ENCODE measurements around the gene MET.
"Not testable (repeated sequence)": the region's sequence is repeated elsewhere in the genome, so short reads cannot be mapped to it uniquely, and the experiment has no call there.

Gene MET

GRCh38 chr7:116726713-116727431 is 54.9 kb downstream of the MET start:
- no peak for DNase-seq (ENCODE audit: low read depth, low spot score)

- DNase-seq (ENCODE audit: low read depth, low spot score): no peak
These were observed 55.5 kb downstream of the MET start for GRCh38 chr7:116727432-116728009.

GRCh38 chr7:116728413-116728812 is 56.4 kb downstream of the MET start:
- DNase-seq (ENCODE audit: low read depth, low spot score): no peak

- DNase-seq (ENCODE audit: low read depth, low spot score): no peak
These were observed 58.4 kb downstream of the MET start for GRCh38 chr7:116730097-116731022.

GRCh38 chr7:116731023-116731395 is 59.0 kb downstream of the MET start:
- DNase-seq (ENCODE audit: low read depth, low spot score): no peak

- DNase-seq (ENCODE audit: low read depth, low spot score): no peak
These were observed 59.7 kb downstream of the MET start for GRCh38 chr7:116731445-116732335.

GRCh38 chr7:116732788-116733694 is 61.0 kb downstream of the MET start:
- no peak for DNase-seq (ENCODE audit: low read depth, low spot score)

GRCh38 chr7:116733924-116734580 is 62.1 kb downstream of the MET start:
- DNase-seq (ENCODE audit: low read depth, low spot score): no peak

- DNase-seq (ENCODE audit: low read depth, low spot score): no peak
These were observed 62.7 kb downstream of the MET start for GRCh38 chr7:116734710-116735109.

- no peak for DNase-seq (ENCODE audit: low read depth, low spot score)
These were observed 65.1 kb downstream of the MET start for GRCh38 chr7:116736927-116737715.

- no peak for DNase-seq (ENCODE audit: low read depth, low spot score)
These were observed 66.4 kb downstream of the MET start for GRCh38 chr7:116738378-116738777.

- no peak for DNase-seq (ENCODE audit: low read depth, low spot score)
These were observed 67.3 kb downstream of the MET start for GRCh38 chr7:116739307-116739706.

- no peak for DNase-seq (ENCODE audit: low read depth, low spot score)
These were observed 68.2 kb downstream of the MET start for GRCh38 chr7:116740231-116740630.

GRCh38 chr7:116740755-116741462 is 68.9 kb downstream of the MET start:
- no peak for DNase-seq (ENCODE audit: low read depth, low spot score)

- DNase-seq (ENCODE audit: low read depth, low spot score): no peak
These were observed 69.8 kb downstream of the MET start for GRCh38 chr7:116741625-116742316.

GRCh38 chr7:116742641-116743040 is 70.6 kb downstream of the MET start:
- DNase-seq (ENCODE audit: low read depth, low spot score): no peak

GRCh38 chr7:116743835-116744234 is 71.8 kb downstream of the MET start:
- not testable (repeated sequence) for DNase-seq (ENCODE audit: low read depth, low spot score)

GRCh38 chr7:116746388-116746787 is 74.4 kb downstream of the MET start:
- DNase-seq (ENCODE audit: low read depth, low spot score): not testable (repeated sequence)

Data from iPS DF 19.7 (cell line).